ENCODE measurements around the gene CYGB. TPM values are rescaled to one million over a fixed set of nuclear protein-coding genes. Genes with fewer than 3 reads are reported as not detected.

Gene CYGB
- total RNA-seq, 1 donor from 2014 or later, result 30.0 TPM

DNA sequence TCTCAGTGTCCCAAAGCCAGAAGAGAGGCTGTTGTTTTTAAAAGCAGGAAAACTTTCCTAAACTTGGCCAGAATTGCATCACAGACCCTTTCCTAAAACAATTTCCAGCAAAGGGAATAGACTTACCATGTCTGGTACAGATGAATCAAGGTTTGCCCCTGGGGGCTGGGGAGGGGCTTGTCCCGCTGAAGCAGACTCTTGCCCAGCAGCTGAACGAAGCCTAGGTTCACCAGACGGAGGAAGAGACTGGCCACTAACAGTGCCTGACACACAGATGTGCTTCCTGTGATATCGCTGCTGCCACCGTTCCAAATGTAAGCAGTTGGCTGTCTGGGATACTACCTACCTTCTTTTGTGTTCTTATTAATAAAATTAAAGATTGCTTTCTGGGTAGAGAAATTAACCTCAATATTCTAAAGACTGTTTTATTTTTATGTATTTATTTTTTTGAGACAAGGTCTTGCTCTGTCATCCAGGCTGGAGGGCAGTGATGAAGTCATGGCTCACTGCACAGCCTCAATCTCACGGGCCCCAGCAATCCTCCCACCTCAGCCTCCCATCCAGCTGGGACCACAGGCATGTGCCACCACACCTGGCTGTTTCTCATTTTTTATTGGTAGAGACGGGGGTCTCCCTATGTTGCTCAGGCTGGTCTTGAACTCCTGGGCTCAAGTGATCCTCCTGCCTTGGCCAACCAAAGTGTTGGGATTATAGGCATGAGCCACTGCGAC, 15.8 kb upstream of the CYGB start:
- DNase-seq (ENCODE audit: extremely low spot score in 2 of 2), result no peak
- intact Hi-C loops (cut with DNase I), result no loop called here
- H3K36me3 ChIP-seq, result no peaks in the 10 kb centered on the region
- TF ChIP-seq POLR2AphosphoS5 (IDR thresholded peaks at IDR 0.05; ENCODE audit: insufficient read depth in 1 of 2, low read depth in 1 of 2), result no peak
- peaks cover 31% of the 10 kb centered on the region for H3K4me1 ChIP-seq
- no peak overlapping the region for H3K27ac ChIP-seq
- H3K9me3 ChIP-seq, result no peaks in the 10 kb centered on the region
- H3K4me3 ChIP-seq, result no peak overlapping the region
- no peaks in the 10 kb centered on the region for H3K27me3 ChIP-seq

DNA sequence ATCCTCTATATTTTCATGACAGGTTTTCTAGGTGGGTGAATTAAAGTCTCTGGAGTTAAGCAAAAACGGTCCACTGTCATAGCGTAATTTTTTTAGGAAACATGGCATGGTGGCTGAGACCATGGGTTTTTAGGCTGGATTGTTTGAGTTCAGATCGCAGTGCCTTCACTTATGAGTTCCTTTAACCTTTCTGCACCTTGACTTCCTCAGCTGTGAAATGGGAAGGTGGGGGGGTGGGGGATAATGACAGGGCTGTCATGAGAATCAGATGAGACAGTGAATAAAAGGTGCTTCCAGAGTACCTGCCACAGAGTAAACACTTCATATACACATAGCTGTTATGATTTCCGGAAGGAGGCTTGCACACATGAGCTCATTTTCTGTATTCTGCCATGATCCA, 14.2 kb upstream of the CYGB start:
- DNase-seq (ENCODE audit: extremely low spot score in 2 of 2), result no peak
- TF ChIP-seq POLR2A (IDR thresholded peaks at IDR 0.05) (no peak), POLR2AphosphoS5 (IDR thresholded peaks at IDR 0.05; ENCODE audit: insufficient read depth in 1 of 2, low read depth in 1 of 2) (no peak)
- TF ChIP-seq, protein P1, sequence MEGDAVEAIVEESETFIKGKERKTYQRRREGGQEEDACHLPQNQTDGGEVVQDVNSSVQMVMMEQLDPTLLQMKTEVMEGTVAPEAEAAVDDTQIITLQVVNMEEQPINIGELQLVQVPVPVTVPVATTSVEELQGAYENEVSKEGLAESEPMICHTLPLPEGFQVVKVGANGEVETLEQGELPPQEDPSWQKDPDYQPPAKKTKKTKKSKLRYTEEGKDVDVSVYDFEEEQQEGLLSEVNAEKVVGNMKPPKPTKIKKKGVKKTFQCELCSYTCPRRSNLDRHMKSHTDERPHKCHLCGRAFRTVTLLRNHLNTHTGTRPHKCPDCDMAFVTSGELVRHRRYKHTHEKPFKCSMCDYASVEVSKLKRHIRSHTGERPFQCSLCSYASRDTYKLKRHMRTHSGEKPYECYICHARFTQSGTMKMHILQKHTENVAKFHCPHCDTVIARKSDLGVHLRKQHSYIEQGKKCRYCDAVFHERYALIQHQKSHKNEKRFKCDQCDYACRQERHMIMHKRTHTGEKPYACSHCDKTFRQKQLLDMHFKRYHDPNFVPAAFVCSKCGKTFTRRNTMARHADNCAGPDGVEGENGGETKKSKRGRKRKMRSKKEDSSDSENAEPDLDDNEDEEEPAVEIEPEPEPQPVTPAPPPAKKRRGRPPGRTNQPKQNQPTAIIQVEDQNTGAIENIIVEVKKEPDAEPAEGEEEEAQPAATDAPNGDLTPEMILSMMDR (IDR thresholded peaks at IDR 0.05), result no peak
- Histone ChIP-seq H3K27ac (peak overlapping the region; percentile 36), H3K27me3 (no peaks in the 10 kb centered on the region), H3K4me1 (peaks cover 30% of the 10 kb centered on the region), H3K36me3 (no peaks in the 10 kb centered on the region), H3K9me3 (no peaks in the 10 kb centered on the region), H3K4me3 (no peak overlapping the region)
- intact Hi-C loops (cut with DNase I), result no loop called here

DNA sequence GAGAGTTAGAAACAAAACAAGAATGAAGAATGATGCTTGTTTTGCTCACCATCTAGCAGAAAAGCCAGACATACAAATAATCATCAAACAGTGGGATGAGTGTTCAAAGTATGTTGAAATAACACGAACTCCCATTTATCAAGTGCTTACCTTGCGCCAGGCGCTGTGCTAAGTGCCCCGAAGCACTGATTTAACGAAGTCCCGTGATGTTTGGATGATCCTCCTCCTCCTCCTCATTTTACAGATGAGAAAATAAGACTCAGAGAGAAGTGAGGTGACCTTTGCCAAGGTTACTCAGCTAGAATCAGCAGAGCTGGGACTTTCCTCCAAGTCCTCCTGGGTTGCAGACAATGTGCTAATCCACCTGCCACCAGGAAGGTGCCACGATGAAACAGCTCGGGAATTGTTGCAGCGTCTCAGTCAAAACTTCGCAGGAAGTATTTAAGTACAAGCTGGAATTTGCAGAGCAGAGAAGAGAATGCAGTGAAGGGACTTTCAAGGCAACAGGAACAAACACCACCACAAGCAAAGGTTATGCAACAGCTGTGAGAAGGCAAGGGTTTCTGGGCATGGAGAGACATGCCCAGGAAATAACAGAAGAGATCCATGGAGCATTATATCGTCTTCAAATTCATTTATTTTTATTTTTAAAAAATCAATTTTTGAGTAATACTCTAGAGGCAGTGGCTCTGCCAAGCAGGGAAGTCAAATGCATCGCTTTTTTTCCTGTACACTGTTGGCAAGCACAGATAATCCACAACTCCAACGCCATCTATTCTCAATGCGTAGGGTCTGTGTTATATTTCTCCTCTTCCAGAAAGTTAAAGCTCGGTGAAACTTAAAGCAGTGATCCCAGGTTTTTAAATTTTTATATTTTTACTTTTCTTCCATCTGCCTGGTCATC, 13.5 kb upstream of the CYGB start:
- TF ChIP-seq, protein P1 (IDR thresholded peaks at IDR 0.05), result no peak
- TF ChIP-seq POLR2AphosphoS5 (IDR thresholded peaks at IDR 0.05; ENCODE audit: insufficient read depth in 1 of 2, low read depth in 1 of 2), result peak in 1 of 2 donors; percentile 62
- no peak for TF ChIP-seq POLR2A (IDR thresholded peaks at IDR 0.05)
- Histone ChIP-seq H3K36me3 (no peaks in the 10 kb centered on the region), H3K27ac (peak overlapping the region; percentile 37), H3K9me3 (no peaks in the 10 kb centered on the region), H3K4me1 (peaks cover 30% of the 10 kb centered on the region), H3K27me3 (no peaks in the 10 kb centered on the region), H3K4me3 (no peak overlapping the region)
- intact Hi-C loops (cut with DNase I), result no loop called here
- DNase-seq (ENCODE audit: extremely low spot score in 2 of 2), result no peak

DNA sequence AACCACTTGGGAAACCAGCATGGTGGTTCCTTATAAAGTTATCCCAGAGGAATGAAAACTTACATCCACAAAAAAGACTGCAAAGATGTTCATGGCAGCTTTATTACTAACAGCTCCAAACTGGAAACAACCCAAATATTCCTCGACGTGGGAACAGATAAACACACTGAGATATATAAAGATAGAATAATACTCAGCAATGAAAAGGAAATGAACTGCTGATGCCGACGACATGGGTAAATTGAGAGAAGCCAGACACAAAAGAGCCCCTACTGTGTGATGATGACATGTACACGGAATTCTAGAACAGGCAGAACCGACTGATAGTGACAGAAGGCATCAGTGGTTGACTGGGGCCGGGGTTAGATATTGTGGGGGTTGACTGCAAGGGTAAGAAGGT, 12.0 kb upstream of the CYGB start:
- Histone ChIP-seq H3K36me3 (no peaks in the 10 kb centered on the region), H3K4me3 (no peak overlapping the region), H3K27me3 (no peaks in the 10 kb centered on the region), H3K27ac (no peak overlapping the region), H3K9me3 (no peaks in the 10 kb centered on the region), H3K4me1 (peaks cover 41% of the 10 kb centered on the region)
- TF ChIP-seq POLR2A (IDR thresholded peaks at IDR 0.05) (no peak), POLR2AphosphoS5 (IDR thresholded peaks at IDR 0.05; ENCODE audit: insufficient read depth in 1 of 2, low read depth in 1 of 2) (no peak)
- TF ChIP-seq, protein P1 (IDR thresholded peaks at IDR 0.05), result no peak
- no peak for DNase-seq (ENCODE audit: extremely low spot score in 2 of 2)
- intact Hi-C loops (cut with DNase I), result loop anchor here (10.0 kb wide), 1 partner anchor 85 kb away; the partner anchor contains the start of gene AANAT

DNA sequence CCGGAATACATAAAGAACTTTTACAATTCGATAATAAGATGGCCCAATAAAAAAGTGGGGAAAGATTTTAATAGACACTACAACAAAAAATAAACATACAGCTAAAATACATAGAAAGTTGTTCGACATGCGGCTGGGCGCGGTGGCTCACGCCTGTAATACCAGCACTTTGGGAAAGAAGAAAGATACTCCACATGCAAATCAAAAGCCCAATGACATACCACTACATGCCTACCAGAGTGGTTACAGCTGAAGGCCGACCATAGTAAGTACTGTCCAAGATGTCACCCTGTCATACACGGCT, 11.7 kb upstream of the CYGB start:
- no peak for DNase-seq (ENCODE audit: extremely low spot score in 2 of 2)
- H3K4me3 ChIP-seq, result no peak overlapping the region
- H3K36me3 ChIP-seq, result no peaks in the 10 kb centered on the region
- H3K4me1 ChIP-seq, result peaks cover 44% of the 10 kb centered on the region
- TF ChIP-seq POLR2AphosphoS5 (IDR thresholded peaks at IDR 0.05; ENCODE audit: insufficient read depth in 1 of 2, low read depth in 1 of 2) (no peak), POLR2A (IDR thresholded peaks at IDR 0.05) (no peak)
- TF ChIP-seq, protein P1 (IDR thresholded peaks at IDR 0.05), result no peak
- no peak overlapping the region for H3K27ac ChIP-seq
- no peaks in the 10 kb centered on the region for H3K9me3 ChIP-seq
- H3K27me3 ChIP-seq, result no peaks in the 10 kb centered on the region
- intact Hi-C loops (cut with DNase I), result loop anchor here (10.0 kb wide), 1 partner anchor 84 kb away; the partner anchor contains the start of gene AANAT

All from vagina (tissue), 2 donors.